PC-9 (cell line): ENCODE results near the gene PPHLN1. TPM values are rescaled to one million over a fixed set of nuclear protein-coding genes. Genes with fewer than 3 reads are reported as not detected.

Source experiments
- BruUV-seq: library from RNA; stranded (reverse); fragments of 400-500 nt; replicated peaks from 2 replicates; lab custom pipeline; 2021; lab: Mats Ljungman, UMichigan
- CTCF ChIA-PET: fragments of 300-600 bp; sonication (Branson Sonifier 250); formaldehyde crosslinking; loops from one replicate; lab custom pipeline; 2022; ENCODE audit warnings: antibody characterized with exemption; lab: Charles Lee
- POLR2A ChIA-PET: fragments of 300-600 bp; sonication (Branson Sonifier 250); formaldehyde crosslinking; loops from one replicate; lab custom pipeline; 2022; ENCODE audit warnings: antibody characterized with exemption; ENCODE audit not compliant: unreplicated experiment; lab: Charles Lee
- DNase-seq, 2 experiments: peaks; one replicate each; pipeline versions ENCODE4 v3.0.0 to v3.0.0-alpha.2; 2015 to 2022; ENCODE audit warnings: mixed read lengths in 1 of 2
- H2AFZ ChIP-seq: fragments of 200-600 bp; sonication (generic); 2 replicates; pipeline ENCODE4 v1.8.1; 2017; ENCODE audit warnings: antibody characterized with exemption
- H3F3A ChIP-seq: fragments of 200-600 bp; sonication (generic); 2 replicates; pipeline ENCODE4 v1.8.1; 2017; ENCODE audit warnings: antibody characterized with exemption, mild to moderate bottlenecking, low read depth; ENCODE audit not compliant: insufficient read depth
- H3K27ac ChIP-seq: fragments of 200-600 bp; sonication (generic); 2 replicates; pipeline ENCODE4 v1.6.1; 2016; ENCODE audit warnings: mixed run types
- H3K27me3 ChIP-seq: fragments of 200-600 bp; sonication (generic); 2 replicates; pipeline ENCODE4 v1.6.1; 2016; ENCODE audit warnings: low read depth, mixed run types; ENCODE audit not compliant: insufficient read depth
- H3K36me3 ChIP-seq: fragments of 200-600 bp; sonication (generic); 2 replicates; pipeline ENCODE4 v1.6.1; 2016; ENCODE audit warnings: low read depth, mixed run types
- H3K4me1 ChIP-seq: fragments of 200-600 bp; sonication (generic); replicated peaks from 2 replicates; pipeline ENCODE4 v1.6.1; 2016; ENCODE audit warnings: mixed run types; ENCODE audit not compliant: insufficient read depth
- H3K4me2 ChIP-seq: fragments of 200-600 bp; sonication (generic); 2 replicates; pipeline ENCODE4 v1.6.1; 2017; ENCODE audit warnings: mixed run types
- H3K4me3 ChIP-seq: fragments of 200-600 bp; sonication (generic); 2 replicates; pipeline ENCODE4 v1.6.1; 2016; ENCODE audit warnings: mixed run types
- H3K79me2 ChIP-seq: fragments of 200-600 bp; sonication (generic); 2 replicates; pipeline ENCODE4 v1.6.1; 2017; ENCODE audit warnings: low read depth, mixed run types
- H3K9me2 ChIP-seq: fragments of 200-600 bp; sonication (generic); 2 replicates; pipeline ENCODE4 v1.8.1; 2017; ENCODE audit warnings: mild to moderate bottlenecking; ENCODE audit not compliant: insufficient read depth
- H3K9me3 ChIP-seq: fragments of 200-600 bp; sonication (generic); 2 replicates; pipeline ENCODE4 v1.8.1; 2016; ENCODE audit warnings: low read depth; ENCODE audit not compliant: insufficient read depth
- H4K20me1 ChIP-seq: fragments of 200-600 bp; sonication (generic); 2 replicates; pipeline ENCODE4 v1.8.1; 2017; ENCODE audit not compliant: insufficient read depth
- CTCF ChIP-seq: fragments of 200-600 bp; sonication (generic); conservative IDR thresholded peaks from 2 replicates; pipeline ENCODE4 v1.6.1; 2017; ENCODE audit warnings: mixed run types, antibody characterized with exemption, mild to moderate bottlenecking, moderate library complexity
- EZH2 ChIP-seq: fragments of 200-600 bp; sonication (generic); IDR thresholded peaks from 2 replicates; pipeline ENCODE4 v1.8.0; 2017; ENCODE audit warnings: antibody characterized with exemption, low read depth
- intact Hi-C: fragments of 100-400 bp; cut with micrococcal nuclease; formaldehyde crosslinking; loops from one replicate; pipeline ENCODE4 v1.10.0; 2022; ENCODE audit not compliant: unreplicated experiment
- total RNA-seq: library from RNA; stranded (reverse); gene quantifications from 2 replicates; pipeline ENCODE4 v1.2.3, GENCODE V29; 2021

Gene PPHLN1
- total RNA-seq, 1 experiment from 2014 or later: 61.9 TPM

- no peaks in the 10 kb centered on the region for H3K79me2 ChIP-seq
- CTCF ChIA-PET: no interaction called here
- no peaks in the 10 kb centered on the region for H3K4me1 ChIP-seq
- no peaks in the 10 kb centered on the region for H4K20me1 ChIP-seq
- no peak overlapping the region for H3K27ac ChIP-seq
- no peak overlapping the region for H2AFZ ChIP-seq
- H3K9me2 ChIP-seq: no peaks in the 10 kb centered on the region
- H3K4me3 ChIP-seq: no peak overlapping the region
- BruUV-seq: no TSS peak
- intact Hi-C loops: no loop called here
- no peak for DNase-seq
- POLR2A ChIA-PET: no interaction called here
- no peaks in the 10 kb centered on the region for H3F3A ChIP-seq
- H3K27me3 ChIP-seq: no peaks in the 10 kb centered on the region
- no peaks in the 10 kb centered on the region for H3K9me3 ChIP-seq
- H3K4me2 ChIP-seq: no peak overlapping the region
- TF ChIP-seq CTCF (no peak), EZH2 (no peak)
- H3K36me3 ChIP-seq: peaks cover 6% of the 10 kb centered on the region; the same call in 1 of the 2 replicates
These were observed 119.9 kb downstream of the PPHLN1 start for GRCh38 chr12:42445891-42446290.

GRCh38 chr12:42446761-42447160, 120.8 kb downstream of the PPHLN1 start:
- Histone ChIP-seq H2AFZ (no peak overlapping the region), H4K20me1 (no peaks in the 10 kb centered on the region), H3K79me2 (no peaks in the 10 kb centered on the region), H3K27me3 (no peaks in the 10 kb centered on the region), H3K4me1 (no peaks in the 10 kb centered on the region), H3K4me2 (no peak overlapping the region), H3K36me3 (peaks cover 4% of the 10 kb centered on the region; the same call in 1 of the 2 replicates), H3K4me3 (no peak overlapping the region), H3F3A (no peaks in the 10 kb centered on the region), H3K27ac (no peak overlapping the region), H3K9me2 (no peaks in the 10 kb centered on the region), H3K9me3 (no peaks in the 10 kb centered on the region)
- intact Hi-C loops: no loop called here
- BruUV-seq: no TSS peak
- ChIA-PET POLR2A (no interaction called here), CTCF (no interaction called here)
- no peak for DNase-seq
- TF ChIP-seq CTCF (no peak), EZH2 (no peak)

GRCh38 chr12:42447371-42447786, 121.4 kb downstream of the PPHLN1 start:
- Histone ChIP-seq H3K79me2 (no peaks in the 10 kb centered on the region), H3K4me2 (no peak overlapping the region), H4K20me1 (no peaks in the 10 kb centered on the region), H2AFZ (no peak overlapping the region), H3F3A (no peaks in the 10 kb centered on the region), H3K9me3 (no peaks in the 10 kb centered on the region), H3K27ac (no peak overlapping the region), H3K4me1 (no peaks in the 10 kb centered on the region), H3K4me3 (no peak overlapping the region), H3K27me3 (no peaks in the 10 kb centered on the region), H3K36me3 (no peaks in the 10 kb centered on the region), H3K9me2 (no peaks in the 10 kb centered on the region)
- no TSS peak for BruUV-seq
- CTCF ChIA-PET: no interaction called here
- TF ChIP-seq CTCF (no peak), EZH2 (no peak)
- POLR2A ChIA-PET: no interaction called here
- no peak for DNase-seq
- intact Hi-C loops: no loop called here
